K562 (cell line): ENCODE results near the gene GPRC5A. TPM values are rescaled to one million over a fixed set of nuclear protein-coding genes. Genes with fewer than 3 reads are reported as not detected.

Experiments
- CCNT2 ChIP-seq: IDR thresholded peaks from 2 replicates; pipeline ENCODE4 v1.6.1; 2011; ENCODE audit warnings: borderline replicate concordance, low read depth, mild to moderate bottlenecking, moderate library complexity, mixed read lengths, low read length; ENCODE audit not compliant: insufficient read length; ENCODE audit errors: extremely low read depth
- FOXJ2 ChIP-seq: fragments of 200-800 bp; sonication (Bioruptor generic); IDR thresholded peaks from 2 replicates; pipeline ENCODE4 v1.6.1; 2016; ENCODE audit warnings: missing genetic modification characterization, missing compliant biosample characterization
- HDAC2 ChIP-seq: fragments of 450-650 bp; IDR thresholded peaks from 2 replicates; pipeline ENCODE4 v1.6.1; 2016; ENCODE audit warnings: mild to moderate bottlenecking
- PRDM10 ChIP-seq: fragments of 450-650 bp; IDR thresholded peaks from 2 replicates; pipeline ENCODE4 v1.6.1; 2018; ENCODE audit not compliant: partially characterized antibody
- SRF ChIP-seq, 2 experiments: fragments of 250-450, 450-650 bp in 1 of 2; sonication (Bioruptor Pico) in 1 of 2; sonication (generic) in 1 of 2; formaldehyde crosslinking; IDR thresholded peaks; 2 replicates each; pipeline versions ENCODE4 v1.5.0 to v1.5.1; 2020 to 2022; ENCODE audit warnings: mild to moderate bottlenecking in 1 of 2, missing genetic modification reagents in 1 of 2
- TRIM25 ChIP-seq: fragments of 450-650 bp; IDR thresholded peaks from 2 replicates; pipeline ENCODE4 v1.7.0; 2016; ENCODE audit warnings: borderline replicate concordance
- WHSC1 ChIP-seq: IDR thresholded peaks from one replicate; pipeline ENCODE4 v1.6.1; 2012; ENCODE audit warnings: low read length, control low read depth, inconsistent platforms
- ZNF592 ChIP-seq: fragments of 450-650 bp; IDR thresholded peaks from 2 replicates; pipeline ENCODE4 v1.6.1; 2017; ENCODE audit warnings: antibody characterized with exemption, mild to moderate bottlenecking
- ZNF830 ChIP-seq: fragments of 250-450 bp; sonication (Bioruptor Pico); IDR thresholded peaks from 2 replicates; pipeline ENCODE4 v1.5.0; 2021; ENCODE audit warnings: mild to moderate bottlenecking
- polyA plus RNA-seq, 8 experiments: library from polyadenylated mRNA; depleted of rRNA in 4 of 8; stranded (reverse) in 5 of 8; unstranded in 3 of 8; fragments of >200 nt; fragmentation: Nextera tagmentation in 2 of 8; fragmentation: Illumina TruSeq in 1 of 8; extraction: Ambion mirVana in 2 of 8; extraction: Trizol in 1 of 8; gene quantifications; 2 replicates each; pipeline versions ENCODE4 v1.2.1 to v1.2.3, GENCODE V29; 2011 to 2014; ENCODE audit warnings: inconsistent platforms in 1 of 8, missing spikeins in 1 of 8
- total RNA-seq, 7 experiments: library from RNA; depleted of rRNA in 6 of 7; stranded (reverse); fragments of >200 nt in 6 of 7; fragmentation: Illumina TruSeq in 2 of 7; extraction: Trizol in 2 of 7; gene quantifications; 2 replicates each; pipeline versions ENCODE4 v1.2.1 to v1.2.3, GENCODE V29; 2011 to 2021; ENCODE audit warnings: low replicate concordance in 1 of 7
- TF ChIP-seq, protein P1 (sequence below), 2 experiments: fragments of 450-650 bp; conservative IDR thresholded peaks; 2 replicates each; pipeline ENCODE4 v1.6.1; 2017; ENCODE audit warnings: mild to moderate bottlenecking in 2 of 2, moderate library complexity in 2 of 2
- TF ChIP-seq, protein P2 (sequence below): sonication (generic); formaldehyde crosslinking; IDR thresholded peaks from 2 replicates; pipeline ENCODE4 v1.8.1; 2022; ENCODE audit warnings: missing genetic modification reagents

GPRC5A gene
- total and polyA plus RNA-seq, 9 of the 15 experiments (the other 6 are each of a cell fraction or from before 2014, with no cell fraction given) = 0.01 to 0.64 (median 0.08) TPM; not detected in 6

DNA sequence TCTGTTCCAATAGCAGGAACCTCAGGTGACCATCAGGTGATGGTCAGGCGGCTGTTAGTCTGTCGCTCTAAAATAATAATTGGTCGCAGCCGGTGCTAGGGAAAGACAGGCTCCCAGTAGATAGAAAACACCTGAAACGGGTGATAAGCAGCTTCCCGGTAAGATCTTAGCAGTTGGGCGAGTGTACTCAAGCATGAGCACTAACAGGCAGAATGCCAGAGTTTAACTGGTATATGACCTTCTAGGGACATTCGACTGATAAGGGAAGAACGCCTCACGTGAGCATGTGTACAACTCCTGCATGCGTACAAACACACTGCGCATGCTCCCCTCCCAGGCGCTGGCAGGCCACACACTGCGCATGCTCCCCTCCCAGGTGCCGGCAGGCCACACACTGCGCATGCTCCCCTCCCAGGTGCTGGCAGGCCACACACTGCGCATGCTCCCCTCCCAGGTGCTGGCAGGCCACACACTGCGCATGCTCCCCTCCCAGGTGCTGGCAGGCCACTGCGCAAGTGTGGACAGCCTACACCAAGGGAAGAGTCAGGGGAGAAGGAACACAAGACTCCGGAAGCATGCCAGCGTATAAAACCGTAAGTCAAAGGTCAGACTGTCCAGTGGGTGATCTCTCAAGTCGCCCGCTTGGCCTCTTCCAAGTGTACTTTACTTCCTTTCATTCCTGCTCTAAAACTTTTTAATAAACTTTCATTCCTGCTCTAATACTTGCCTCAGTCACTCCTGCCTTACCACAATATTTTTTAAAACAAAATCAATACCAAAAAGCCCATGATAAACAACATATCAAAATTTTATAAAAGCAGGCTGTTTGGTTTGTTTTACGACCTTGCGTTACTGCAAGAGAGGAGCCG, 36.1 kb downstream of the GPRC5A start (continued):
- TF ChIP-seq ZNF592 (peak; percentile 19; the same call in 1 of the 2 replicates), ZNF830 (no peak), CCNT2 (no peak), WHSC1 (no peak), PRDM10 (peak; percentile 84), HDAC2 (0 out of 2 replicates have a peak, but pooled peaks have one; percentile 51), FOXJ2 (tag) (peak; percentile 59; the same call in 1 of the 2 replicates), SRF (CRISPR knock-in tag; IDR thresholded peaks at IDR 0.05) (peak; percentile 50 to 97; a peak in 3 of 4 replicates), TRIM25 (no peak)
- TF ChIP-seq, protein P1, sequence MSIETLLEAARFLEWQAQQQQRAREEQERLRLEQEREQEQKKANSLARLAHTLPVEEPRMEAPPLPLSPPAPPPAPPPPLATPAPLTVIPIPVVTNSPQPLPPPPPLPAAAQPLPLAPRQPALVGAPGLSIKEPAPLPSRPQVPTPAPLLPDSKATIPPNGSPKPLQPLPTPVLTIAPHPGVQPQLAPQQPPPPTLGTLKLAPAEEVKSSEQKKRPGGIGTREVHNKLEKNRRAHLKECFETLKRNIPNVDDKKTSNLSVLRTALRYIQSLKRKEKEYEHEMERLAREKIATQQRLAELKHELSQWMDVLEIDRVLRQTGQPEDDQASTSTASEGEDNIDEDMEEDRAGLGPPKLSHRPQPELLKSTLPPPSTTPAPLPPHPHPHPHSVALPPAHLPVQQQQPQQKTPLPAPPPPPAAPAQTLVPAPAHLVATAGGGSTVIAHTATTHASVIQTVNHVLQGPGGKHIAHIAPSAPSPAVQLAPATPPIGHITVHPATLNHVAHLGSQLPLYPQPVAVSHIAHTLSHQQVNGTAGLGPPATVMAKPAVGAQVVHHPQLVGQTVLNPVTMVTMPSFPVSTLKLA (conservative IDR thresholded peaks at IDR 0.05) = peak; percentile 41 to 69; a peak in 3 of 4 replicates
- TF ChIP-seq, protein P2, sequence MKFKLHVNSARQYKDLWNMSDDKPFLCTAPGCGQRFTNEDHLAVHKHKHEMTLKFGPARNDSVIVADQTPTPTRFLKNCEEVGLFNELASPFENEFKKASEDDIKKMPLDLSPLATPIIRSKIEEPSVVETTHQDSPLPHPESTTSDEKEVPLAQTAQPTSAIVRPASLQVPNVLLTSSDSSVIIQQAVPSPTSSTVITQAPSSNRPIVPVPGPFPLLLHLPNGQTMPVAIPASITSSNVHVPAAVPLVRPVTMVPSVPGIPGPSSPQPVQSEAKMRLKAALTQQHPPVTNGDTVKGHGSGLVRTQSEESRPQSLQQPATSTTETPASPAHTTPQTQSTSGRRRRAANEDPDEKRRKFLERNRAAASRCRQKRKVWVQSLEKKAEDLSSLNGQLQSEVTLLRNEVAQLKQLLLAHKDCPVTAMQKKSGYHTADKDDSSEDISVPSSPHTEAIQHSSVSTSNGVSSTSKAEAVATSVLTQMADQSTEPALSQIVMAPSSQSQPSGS (CRISPR knock-in tag) = no peak
